A673 (cell line): ENCODE data around the gene PRMT7. TPM values are rescaled to one million over a fixed set of nuclear protein-coding genes. Genes with fewer than 3 reads are reported as not detected.

Source experiments
- BruUV-seq: library from RNA; stranded (reverse); fragments of 400-500 nt; replicated peaks from 2 replicates; lab custom pipeline; 2021; lab: Mats Ljungman, UMichigan
- CTCF ChIA-PET: fragments of 300-600 bp; sonication (Branson Sonifier 250); formaldehyde crosslinking; loops from one replicate; lab custom pipeline; 2022; ENCODE audit warnings: antibody characterized with exemption; lab: Charles Lee
- POLR2A ChIA-PET: fragments of 300-600 bp; sonication (Branson Sonifier 250); formaldehyde crosslinking; loops from one replicate; lab custom pipeline; 2022; ENCODE audit warnings: antibody characterized with exemption; ENCODE audit not compliant: low non-redundant PET; lab: Charles Lee
- DNase-seq: peaks from one replicate; pipeline ENCODE4 v3.0.0-alpha.2; 2015; ENCODE audit warnings: low spot score
- H3K27ac ChIP-seq: fragments of 200-600 bp; sonication (generic); 2 replicates; pipeline ENCODE4 v1.5.1; 2016; ENCODE audit warnings: mixed run types, low read depth, mild to moderate bottlenecking, mixed read lengths, antibody characterized with exemption, low read length; ENCODE audit not compliant: poor library complexity, severe bottlenecking
- H3K27me3 ChIP-seq: fragments of 200-600 bp; sonication (generic); replicated peaks from 2 replicates; pipeline ENCODE4 v1.6.1; 2017; ENCODE audit warnings: mixed run types, low read depth, mild to moderate bottlenecking, mixed read lengths, antibody characterized with exemption, low read length; ENCODE audit not compliant: insufficient read depth, poor library complexity
- H3K36me3 ChIP-seq: fragments of 200-600 bp; sonication (generic); 2 replicates; pipeline ENCODE4 v1.6.1; 2016; ENCODE audit warnings: mixed run types, mild to moderate bottlenecking, mixed read lengths, antibody characterized with exemption, low read length; ENCODE audit not compliant: insufficient read depth, poor library complexity, severe bottlenecking
- H3K4me1 ChIP-seq: fragments of 200-600 bp; sonication (generic); 2 replicates; pipeline ENCODE4 v1.6.1; 2017; ENCODE audit warnings: mixed run types, mild to moderate bottlenecking, mixed read lengths, antibody characterized with exemption, low read length; ENCODE audit not compliant: insufficient read depth, poor library complexity, severe bottlenecking
- H3K4me3 ChIP-seq: fragments of 200-600 bp; sonication (generic); 2 replicates; pipeline ENCODE4 v1.5.1; 2016; ENCODE audit warnings: low read depth, mixed run types, mild to moderate bottlenecking, mixed read lengths, low read length; ENCODE audit not compliant: poor library complexity, severe bottlenecking
- H3K9me3 ChIP-seq: fragments of 200-600 bp; sonication (generic); 2 replicates; pipeline ENCODE4 v1.6.1; 2016; ENCODE audit warnings: mixed run types, low read depth, mild to moderate bottlenecking, mixed read lengths, antibody characterized with exemption, low read length; ENCODE audit not compliant: poor library complexity, severe bottlenecking
- CTCF ChIP-seq: fragments of 300-800, 200-600 bp; sonication (generic); conservative IDR thresholded peaks from 2 replicates; pipeline ENCODE4 v1.5.1; 2017; ENCODE audit warnings: low read depth, mild to moderate bottlenecking, antibody characterized with exemption, low read length, moderate library complexity, mixed read lengths
- EZH2 ChIP-seq: fragments of 200-600 bp; sonication (generic); IDR thresholded peaks from 2 replicates; pipeline ENCODE4 v1.6.1; 2017; ENCODE audit warnings: borderline replicate concordance, low read depth, mild to moderate bottlenecking, mixed read lengths, antibody characterized with exemption, low read length; ENCODE audit not compliant: poor library complexity, severe bottlenecking
- intact Hi-C: fragments of 100-400 bp; cut with micrococcal nuclease; formaldehyde crosslinking; loops from one replicate; pipeline ENCODE4 v1.10.0; 2022; ENCODE audit not compliant: unreplicated experiment
- total RNA-seq: library from RNA; stranded (reverse); gene quantifications from 2 replicates; pipeline ENCODE4 v1.2.3, GENCODE V29; 2021

The PRMT7 gene
- total RNA-seq, 1 experiment from 2014 or later: 66.2 TPM

- POLR2A ChIA-PET: no interaction called here
- H3K27me3 ChIP-seq: no peaks in the 10 kb centered on the region
- peak overlapping the region; percentile 68 for H3K27ac ChIP-seq
- H3K4me1 ChIP-seq: peaks cover 17% of the 10 kb centered on the region
- CTCF ChIA-PET: interaction anchor here (1.5 kb wide), 1 partner anchor 26 kb away, joined by 3 read pairs; the partner anchor contains the start of gene SLC7A6
- TF ChIP-seq CTCF (no peak), EZH2 (no peak)
- no peak overlapping the region for H3K4me3 ChIP-seq
- H3K9me3 ChIP-seq: no peaks in the 10 kb centered on the region
- BruUV-seq: no TSS peak
- peak; percentile 40 for DNase-seq
- peaks cover 26% of the 10 kb centered on the region for H3K36me3 ChIP-seq
- intact Hi-C loops: no loop called here
Observed at GRCh38 chr16:68290450-68290849, 20.4 kb upstream of the PRMT7 start.

- peaks cover 17% of the 10 kb centered on the region for H3K4me1 ChIP-seq
- H3K36me3 ChIP-seq: peaks cover 29% of the 10 kb centered on the region
- H3K4me3 ChIP-seq: no peak overlapping the region
- no peaks in the 10 kb centered on the region for H3K27me3 ChIP-seq
- no TSS peak for BruUV-seq
- no peak for DNase-seq
- POLR2A ChIA-PET: no interaction called here
- no peaks in the 10 kb centered on the region for H3K9me3 ChIP-seq
- CTCF ChIA-PET: interaction anchor here (1.5 kb wide), 1 partner anchor 27 kb away, joined by 3 read pairs; the partner anchor contains the start of gene SLC7A6
- no peak for TF ChIP-seq CTCF
- TF ChIP-seq EZH2: no peak
- intact Hi-C loops: no loop called here
- H3K27ac ChIP-seq: no peak overlapping the region
Observed at GRCh38 chr16:68291227-68291626, 19.6 kb upstream of the PRMT7 start.

GRCh38 chr16:68292425-68292824 is 18.4 kb upstream of the PRMT7 start:
- no TSS peak for BruUV-seq
- Histone ChIP-seq H3K27ac (no peak overlapping the region), H3K36me3 (peaks cover 40% of the 10 kb centered on the region), H3K4me1 (peaks cover 17% of the 10 kb centered on the region), H3K4me3 (no peak overlapping the region), H3K27me3 (no peaks in the 10 kb centered on the region), H3K9me3 (no peaks in the 10 kb centered on the region)
- ChIA-PET CTCF (no interaction called here), POLR2A (no interaction called here)
- TF ChIP-seq CTCF: no peak
- TF ChIP-seq EZH2: no peak
- no peak for DNase-seq
- intact Hi-C loops: no loop called here
